GM21717 (cell line): ENCODE data around the gene ZNF213.

Experiments used
- ATAC-seq: cut with Tn5 transposase; IDR thresholded peaks from one replicate; pipeline ENCODE4 v1.9.1; 2021; ENCODE audit warnings: mild to moderate bottlenecking, moderate library complexity; ENCODE audit not compliant: unreplicated experiment

The ZNF213 gene

DNA sequence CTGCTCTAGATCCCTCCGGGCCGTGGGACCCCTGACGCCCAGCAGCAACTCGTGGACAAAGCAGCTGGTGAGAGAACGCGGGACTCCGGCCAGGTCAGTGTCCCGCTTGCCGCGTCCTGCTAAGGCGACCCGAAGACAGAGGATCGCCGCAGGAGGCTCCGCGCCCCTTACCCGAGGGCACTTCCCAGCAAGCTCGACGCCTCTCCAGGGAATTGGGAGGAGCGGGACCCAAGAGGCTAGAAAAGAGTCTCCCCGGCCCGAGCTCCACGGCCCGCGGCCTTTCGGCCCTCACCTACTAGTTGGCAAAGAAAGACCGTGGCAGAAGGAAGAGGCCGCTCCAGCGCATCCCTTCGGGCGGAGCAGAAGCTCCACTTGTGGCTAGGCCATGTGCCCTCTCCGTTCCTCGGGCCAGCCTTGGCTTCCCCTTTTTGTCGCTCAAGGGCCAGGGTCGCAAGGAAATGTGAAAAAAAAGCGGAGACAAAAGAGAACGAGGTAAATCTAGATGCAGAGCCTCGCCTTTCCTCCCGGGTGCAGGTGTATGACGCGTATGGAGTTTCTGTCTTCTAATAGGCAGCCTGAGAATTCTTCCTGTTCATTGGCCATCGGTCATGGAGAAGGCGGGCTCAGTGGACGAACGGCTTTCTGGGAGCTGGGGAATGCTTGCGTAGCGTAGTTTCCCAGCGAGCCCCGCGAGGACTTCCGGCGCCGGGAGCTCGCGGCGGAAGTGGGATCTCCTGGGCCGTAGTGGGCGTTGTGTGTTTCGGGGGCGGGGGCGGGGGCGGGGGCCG is at the start of gene ZNF213:
Gene ZNF213 (plus strand): TSS at position 692 of the 788 bp plus-strand sequence. CDS start 2,252 bp downstream, outside the sequence.
- ATAC-seq, result peak; percentile 80

DNA sequence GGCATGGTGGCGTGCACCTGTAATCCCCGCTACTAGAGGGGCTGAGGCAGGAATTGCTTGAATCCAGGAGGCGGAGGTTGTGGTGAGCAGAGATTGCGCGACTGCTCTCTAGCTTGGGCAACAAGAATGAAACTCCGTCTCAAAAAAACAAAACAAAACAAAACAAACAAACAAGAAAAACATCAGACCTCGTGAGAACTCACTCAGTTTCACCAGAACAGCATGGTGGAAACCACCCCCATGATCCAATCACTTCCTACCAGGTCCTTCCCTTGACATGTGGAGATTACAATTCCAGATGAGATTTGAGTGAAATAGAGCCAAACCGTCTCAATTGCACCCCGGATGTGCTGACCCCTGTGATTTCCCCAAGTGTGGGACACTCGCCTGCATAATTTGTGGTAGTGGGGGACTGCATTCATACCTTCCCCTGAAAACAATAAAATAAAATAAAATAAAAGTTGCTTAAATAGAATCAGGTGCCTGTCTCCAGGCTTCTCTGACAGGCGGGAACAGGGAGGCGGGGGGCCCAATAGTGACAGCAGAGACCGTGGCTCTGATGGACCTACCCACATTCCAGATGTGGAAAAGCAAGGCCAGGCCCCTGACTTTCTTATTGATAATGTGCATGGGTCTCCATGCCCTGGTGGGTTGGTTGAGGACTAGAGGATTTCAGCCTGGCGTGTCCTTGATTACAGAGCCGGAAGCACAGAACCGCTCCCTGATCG is 48.8 kb upstream of the ZNF213 start:
- ATAC-seq, result no peak

- no peak for ATAC-seq
These were observed 48.1 kb upstream of the ZNF213 start for GRCh38 chr16:3086596-3087242.

- ATAC-seq, result no peak
These were observed 47.3 kb upstream of the ZNF213 start for GRCh38 chr16:3087243-3088235.

- no peak for ATAC-seq
These were observed 46.4 kb upstream of the ZNF213 start for GRCh38 chr16:3088450-3088849.

DNA sequence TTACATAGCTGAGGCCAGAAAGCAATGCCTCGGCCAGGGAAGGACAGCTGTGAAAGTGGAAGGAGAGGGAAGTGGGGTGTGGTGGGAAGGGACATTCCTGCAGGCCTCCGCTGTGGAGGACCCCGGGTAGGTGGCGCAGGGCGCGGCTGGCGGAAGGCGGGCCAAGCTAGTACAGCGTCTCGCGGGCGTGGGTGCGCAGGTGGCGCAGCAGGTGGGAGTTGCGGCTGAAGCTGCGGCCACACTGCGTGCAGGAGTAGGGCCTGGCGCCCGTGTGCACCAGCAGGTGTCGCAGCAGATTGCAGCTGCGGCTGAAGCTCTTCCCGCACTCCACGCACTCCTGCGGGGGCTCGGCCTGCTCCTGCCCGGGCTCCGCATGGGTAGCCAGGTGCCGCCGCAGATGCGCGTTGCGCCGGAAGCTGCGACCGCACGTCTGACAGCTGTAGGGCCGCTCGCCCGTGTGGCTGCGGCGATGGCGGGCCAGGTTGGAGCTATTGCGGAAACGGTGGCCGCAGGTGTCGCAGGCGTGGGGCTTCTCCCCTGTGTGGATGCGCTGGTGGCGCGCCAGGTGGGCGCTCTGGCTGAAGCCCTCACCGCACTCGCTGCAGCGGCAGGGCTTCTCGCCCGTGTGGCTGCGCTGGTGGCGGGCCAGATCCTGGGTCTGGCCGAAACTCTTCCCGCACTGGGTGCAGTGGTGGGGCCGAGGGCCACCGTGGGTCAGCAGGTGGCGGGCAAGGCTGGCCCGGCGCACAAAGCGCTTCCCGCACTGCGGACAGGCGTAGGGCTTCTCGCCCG is 45.7 kb upstream of the ZNF213 start:
- ATAC-seq, result no peak

DNA sequence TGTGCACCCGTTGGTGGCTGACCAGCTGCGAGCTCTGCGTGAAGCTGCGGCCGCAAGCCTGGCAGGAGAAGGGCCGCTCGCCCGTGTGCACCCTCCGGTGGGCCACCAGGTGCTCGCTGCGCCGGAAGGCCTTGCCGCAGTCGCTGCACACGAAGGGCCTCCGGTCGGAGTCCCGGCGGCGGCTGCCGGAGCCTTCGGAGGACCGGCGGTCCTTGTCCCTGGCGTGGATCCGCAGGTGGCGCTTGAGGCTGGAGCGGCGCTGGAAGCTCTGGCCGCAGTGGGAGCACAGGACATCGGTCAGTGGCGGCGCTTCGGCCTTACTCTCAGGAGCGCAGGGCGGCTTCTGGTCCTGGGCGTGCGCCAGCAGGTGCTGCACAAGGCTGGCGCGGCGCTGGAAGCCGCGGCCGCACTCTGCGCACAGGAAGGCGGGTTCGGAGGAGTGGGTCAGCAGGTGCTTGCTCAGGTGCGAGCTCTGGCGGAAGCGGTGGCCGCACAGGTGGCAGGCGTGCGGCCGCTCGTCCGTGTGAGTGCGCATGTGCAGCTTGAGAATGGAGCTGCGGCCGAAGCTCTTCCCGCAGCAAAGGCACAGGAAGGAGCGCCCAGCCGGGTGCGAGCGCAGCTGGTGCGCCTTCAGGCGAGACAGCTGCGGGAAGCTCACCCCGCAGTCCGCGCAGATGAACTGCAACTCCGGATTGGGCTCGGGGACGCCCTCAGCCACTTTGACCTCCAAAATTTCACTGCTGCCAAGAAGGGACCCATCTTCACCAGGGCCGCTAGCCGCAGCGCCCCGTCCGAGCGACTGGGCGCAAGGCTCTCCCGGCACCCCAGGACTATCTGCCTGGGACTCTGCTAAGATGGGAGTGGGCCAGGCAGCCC is 44.9 kb upstream of the ZNF213 start:
- no peak for ATAC-seq

- no peak for ATAC-seq
These were observed 43.3 kb upstream of the ZNF213 start for GRCh38 chr16:3091551-3091950.

GRCh38 chr16:3092501-3092941 is 42.3 kb upstream of the ZNF213 start:
- ATAC-seq, result no peak

- ATAC-seq, result no peak
These were observed 40.4 kb upstream of the ZNF213 start for GRCh38 chr16:3094289-3095027.

- ATAC-seq, result peak; percentile 51
These were observed 39.0 kb upstream of the ZNF213 start for GRCh38 chr16:3095869-3096268.

DNA sequence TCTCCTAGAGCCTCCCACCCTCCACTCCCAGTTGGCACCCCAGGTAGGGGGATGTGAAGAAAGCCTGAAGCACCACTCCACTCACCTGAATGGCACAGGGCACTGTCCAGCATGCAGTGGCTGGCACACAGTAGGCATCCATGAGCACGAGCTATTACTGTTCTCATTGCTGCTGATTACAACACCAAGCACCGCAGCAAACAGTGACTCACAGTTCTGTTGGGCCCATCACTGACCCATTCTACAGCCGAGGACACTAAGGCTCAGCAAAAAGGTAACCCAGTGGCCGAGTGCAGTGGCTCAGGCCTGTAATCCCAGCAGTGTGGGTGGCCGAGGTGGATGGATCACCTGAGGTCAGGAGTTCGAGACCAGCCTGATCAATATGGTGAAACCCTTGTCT is 38.5 kb upstream of the ZNF213 start:
- peak; percentile 9 for ATAC-seq

- ATAC-seq, result no peak
These were observed 37.6 kb upstream of the ZNF213 start for GRCh38 chr16:3097266-3097665.

- no peak for ATAC-seq
These were observed 36.1 kb upstream of the ZNF213 start, which contains the start of gene ZSCAN10 for GRCh38 chr16:3098459-3099394. Gene ZSCAN10, minus strand, starts transcription at chr16:3099294. Its CDS starts 6,357 bp downstream, at chr16:3092937.

DNA sequence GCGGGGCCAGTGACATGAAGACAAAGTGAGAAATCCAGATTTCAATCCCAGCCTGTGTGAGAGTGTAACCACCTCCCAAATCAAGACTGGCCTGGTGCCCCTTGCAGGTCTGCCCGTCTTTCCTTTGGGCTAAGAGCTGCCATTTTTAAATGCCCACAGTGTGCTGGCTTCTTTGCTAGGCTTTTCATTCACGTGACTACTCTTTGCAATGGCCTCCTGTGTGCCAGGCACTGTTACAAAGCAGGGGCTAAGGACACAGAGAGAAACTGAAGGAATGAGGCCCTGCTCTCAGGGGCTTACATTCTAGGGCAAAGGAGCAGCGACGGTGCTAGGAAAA is 35.5 kb upstream of the ZNF213 start:
- ATAC-seq, result no peak

DNA sequence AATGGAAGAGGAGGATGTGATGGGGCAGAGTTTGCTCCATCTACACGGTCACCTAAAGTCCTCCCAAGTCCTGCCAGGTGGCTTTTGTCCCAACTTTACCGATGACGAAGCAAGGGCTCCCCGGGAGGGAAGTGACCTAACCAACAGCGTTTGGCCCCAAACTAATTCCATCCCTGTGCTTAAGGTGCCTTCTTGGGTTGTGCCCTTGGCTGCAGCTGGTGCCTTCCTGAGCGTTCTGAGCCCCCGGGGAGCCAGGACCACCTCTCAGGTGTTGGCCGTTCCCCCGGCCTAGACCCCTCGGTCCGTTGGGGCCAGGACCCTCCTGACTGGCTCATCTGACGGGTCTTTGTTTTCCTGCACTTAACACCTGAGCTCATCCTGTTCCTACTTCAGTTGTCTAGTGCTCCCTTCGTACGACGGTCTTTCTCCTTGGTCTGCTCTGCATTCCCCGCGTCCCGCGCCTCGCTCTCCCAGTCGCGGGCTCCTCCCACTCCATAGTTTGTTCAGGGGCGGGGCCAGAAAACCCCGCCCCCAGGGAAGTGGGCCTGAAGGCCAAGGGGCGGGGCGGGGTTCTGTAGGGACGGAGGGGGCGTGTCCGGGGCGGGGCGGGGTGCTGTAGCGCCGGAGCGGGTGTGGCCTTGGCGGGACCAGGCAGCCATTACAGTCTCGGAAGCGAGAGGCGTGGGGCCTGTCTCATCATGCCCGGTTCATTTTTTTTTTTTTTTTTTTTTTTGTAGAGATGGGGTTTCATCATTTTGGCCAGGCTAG is 34.9 kb upstream of the ZNF213 start:
- no peak for ATAC-seq
